ENCODE data around the gene BATF3.

DNA sequence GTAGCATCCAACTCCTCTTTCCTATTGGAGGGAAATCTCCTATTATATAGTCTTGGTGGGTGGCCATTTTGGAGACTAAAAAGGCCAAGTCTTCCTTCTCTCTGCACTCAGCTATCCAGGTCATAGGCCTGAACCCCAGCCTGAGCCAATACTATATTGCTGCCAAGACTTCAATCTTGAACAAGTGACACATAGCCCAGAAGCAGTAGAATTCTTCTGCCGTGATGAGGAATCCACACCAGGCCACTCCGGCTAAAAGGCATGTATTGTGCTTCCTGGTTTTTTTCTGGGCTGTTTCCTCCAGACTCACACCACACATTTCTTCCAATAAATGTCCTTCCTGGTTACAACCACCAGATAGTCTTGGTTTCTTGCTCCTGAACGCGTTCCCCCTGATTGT lies 48.1 kb downstream of the BATF3 start:
- TF ChIP-seq POLR2A (IDR thresholded peaks at IDR 0.05; ENCODE audit: low read length): no peak
- TF ChIP-seq, protein P1, sequence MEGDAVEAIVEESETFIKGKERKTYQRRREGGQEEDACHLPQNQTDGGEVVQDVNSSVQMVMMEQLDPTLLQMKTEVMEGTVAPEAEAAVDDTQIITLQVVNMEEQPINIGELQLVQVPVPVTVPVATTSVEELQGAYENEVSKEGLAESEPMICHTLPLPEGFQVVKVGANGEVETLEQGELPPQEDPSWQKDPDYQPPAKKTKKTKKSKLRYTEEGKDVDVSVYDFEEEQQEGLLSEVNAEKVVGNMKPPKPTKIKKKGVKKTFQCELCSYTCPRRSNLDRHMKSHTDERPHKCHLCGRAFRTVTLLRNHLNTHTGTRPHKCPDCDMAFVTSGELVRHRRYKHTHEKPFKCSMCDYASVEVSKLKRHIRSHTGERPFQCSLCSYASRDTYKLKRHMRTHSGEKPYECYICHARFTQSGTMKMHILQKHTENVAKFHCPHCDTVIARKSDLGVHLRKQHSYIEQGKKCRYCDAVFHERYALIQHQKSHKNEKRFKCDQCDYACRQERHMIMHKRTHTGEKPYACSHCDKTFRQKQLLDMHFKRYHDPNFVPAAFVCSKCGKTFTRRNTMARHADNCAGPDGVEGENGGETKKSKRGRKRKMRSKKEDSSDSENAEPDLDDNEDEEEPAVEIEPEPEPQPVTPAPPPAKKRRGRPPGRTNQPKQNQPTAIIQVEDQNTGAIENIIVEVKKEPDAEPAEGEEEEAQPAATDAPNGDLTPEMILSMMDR (IDR thresholded peaks at IDR 0.05): no peak
- TF ChIP-seq, protein P2, sequence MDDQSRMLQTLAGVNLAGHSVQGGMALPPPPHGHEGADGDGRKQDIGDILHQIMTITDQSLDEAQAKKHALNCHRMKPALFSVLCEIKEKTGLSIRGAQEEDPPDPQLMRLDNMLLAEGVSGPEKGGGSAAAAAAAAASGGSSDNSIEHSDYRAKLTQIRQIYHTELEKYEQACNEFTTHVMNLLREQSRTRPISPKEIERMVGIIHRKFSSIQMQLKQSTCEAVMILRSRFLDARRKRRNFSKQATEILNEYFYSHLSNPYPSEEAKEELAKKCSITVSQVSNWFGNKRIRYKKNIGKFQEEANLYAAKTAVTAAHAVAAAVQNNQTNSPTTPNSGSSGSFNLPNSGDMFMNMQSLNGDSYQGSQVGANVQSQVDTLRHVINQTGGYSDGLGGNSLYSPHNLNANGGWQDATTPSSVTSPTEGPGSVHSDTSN (IDR thresholded peaks at IDR 0.05): no peak
- TF ChIP-seq RCOR1 (IDR thresholded peaks at IDR 0.05; ENCODE audit: low read depth, low read length): no peak
- TF ChIP-seq, protein P3, sequence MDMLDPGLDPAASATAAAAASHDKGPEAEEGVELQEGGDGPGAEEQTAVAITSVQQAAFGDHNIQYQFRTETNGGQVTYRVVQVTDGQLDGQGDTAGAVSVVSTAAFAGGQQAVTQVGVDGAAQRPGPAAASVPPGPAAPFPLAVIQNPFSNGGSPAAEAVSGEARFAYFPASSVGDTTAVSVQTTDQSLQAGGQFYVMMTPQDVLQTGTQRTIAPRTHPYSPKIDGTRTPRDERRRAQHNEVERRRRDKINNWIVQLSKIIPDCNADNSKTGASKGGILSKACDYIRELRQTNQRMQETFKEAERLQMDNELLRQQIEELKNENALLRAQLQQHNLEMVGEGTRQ (IDR thresholded peaks at IDR 0.05): no peak
- TF ChIP-seq ESRRA (IDR thresholded peaks at IDR 0.05; ENCODE audit: borderline replicate concordance, low read length): no peak
- TF ChIP-seq CHD2 (IDR thresholded peaks at IDR 0.05; ENCODE audit: low read length, partially characterized antibody): no peak
- no peak for TF ChIP-seq JUNB (IDR thresholded peaks at IDR 0.05)
- TF ChIP-seq POLR2AphosphoS2 (conservative IDR thresholded peaks at IDR 0.05; ENCODE audit: low read length): no peak
- no peak for TF ChIP-seq SMC3 (IDR thresholded peaks at IDR 0.05)
